ENCODE measurements around the gene CCDC187. TPM values are rescaled to one million over a fixed set of nuclear protein-coding genes. Genes with fewer than 3 reads are reported as not detected.

Gene CCDC187
- polyA plus RNA-seq, 4 donors: 1.8 to 3.3 (median 2.2) TPM

DNA sequence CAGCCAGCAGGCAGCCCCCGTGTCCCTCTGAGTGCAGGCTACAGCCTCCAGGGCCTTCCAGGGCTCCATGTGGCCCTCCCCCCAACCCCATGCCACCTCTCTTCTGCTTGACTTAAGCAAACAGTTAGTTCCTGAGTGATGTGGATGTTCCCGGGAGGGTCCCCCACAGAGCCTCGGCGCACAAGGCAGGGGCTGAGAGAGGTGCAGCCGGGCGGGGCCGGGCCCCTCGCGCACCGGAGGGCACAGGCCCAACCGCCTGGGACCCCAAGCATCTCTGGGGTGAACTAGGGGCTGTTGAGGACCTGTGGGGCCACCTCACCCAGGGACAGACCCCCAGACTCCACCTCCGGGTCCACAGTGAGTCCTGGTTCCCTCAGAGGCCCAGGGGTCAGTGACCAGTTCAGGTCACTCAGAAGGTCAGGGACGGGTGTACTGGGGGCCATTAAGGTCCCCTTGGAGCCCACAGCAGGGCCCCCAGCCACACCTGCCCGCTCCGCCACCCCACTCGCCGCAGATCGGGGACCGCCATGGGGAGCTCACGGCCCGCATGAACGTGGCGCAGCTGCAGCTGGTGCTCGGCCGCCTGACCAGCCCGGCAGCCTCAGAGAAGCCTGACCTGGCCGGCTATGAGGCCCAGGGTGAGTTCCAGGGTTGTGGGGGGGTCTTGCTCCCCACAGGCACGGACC is 36.6 kb upstream of the CCDC187 start:
- no peak for DNase-seq (ENCODE audit: low read depth in 4 of 4, low spot score in 3 of 4)

DNA sequence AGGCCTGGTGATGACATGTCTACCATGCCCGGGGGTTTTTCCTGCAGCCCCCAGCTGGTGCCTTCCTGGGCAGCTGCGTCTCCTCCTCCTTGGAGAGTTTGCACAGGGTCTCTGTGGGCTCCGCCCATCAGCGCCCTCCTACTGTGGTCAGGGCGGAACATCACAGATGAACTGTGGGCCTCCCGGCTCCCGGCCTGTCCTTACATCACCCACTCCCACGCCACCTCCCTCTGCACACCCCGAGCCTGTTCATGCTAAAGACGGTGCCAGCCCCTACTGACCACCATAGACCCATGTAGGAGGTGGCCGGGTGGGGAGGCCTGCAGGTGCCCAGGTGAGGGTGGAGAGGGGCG is 36.0 kb upstream of the CCDC187 start:
- no peak for DNase-seq (ENCODE audit: low read depth in 4 of 4, low spot score in 3 of 4)

DNA sequence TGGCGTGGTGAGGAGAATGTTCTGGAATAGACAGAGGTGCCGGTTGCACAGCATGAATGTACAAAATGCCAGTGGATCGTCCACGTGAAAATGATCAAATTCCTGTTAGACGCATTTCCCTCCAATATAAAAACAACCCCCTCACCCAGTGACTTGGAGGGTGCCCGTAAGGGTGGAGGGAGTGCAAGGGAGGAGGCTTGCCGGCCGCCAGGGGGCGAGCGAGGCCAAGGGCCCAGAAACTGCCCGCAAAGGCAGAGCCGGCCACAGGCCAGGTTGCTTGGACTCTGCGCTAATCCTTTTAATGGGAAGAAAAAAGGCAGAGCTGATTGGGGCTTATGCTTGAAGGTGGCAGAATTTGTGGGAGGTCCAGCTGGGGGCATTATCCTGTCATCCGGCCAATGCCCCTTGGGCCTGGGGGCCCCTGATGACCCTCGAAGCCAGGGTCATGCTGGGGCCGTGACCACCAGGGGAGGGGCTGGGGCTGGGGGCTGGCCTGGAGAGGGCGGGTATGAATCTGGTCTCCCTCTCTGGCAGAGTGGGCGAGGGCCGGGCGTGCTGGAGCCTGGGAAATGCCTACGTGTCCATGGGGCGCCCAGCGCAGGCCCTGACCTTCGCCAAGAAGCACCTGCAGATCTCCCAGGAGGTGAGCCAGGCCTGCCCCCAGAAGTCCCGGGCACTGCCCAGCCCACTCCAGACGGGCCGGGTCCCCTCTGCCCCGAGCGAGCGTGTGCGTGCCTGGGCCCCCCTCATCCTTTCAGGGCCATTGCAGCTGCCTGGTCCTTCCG is 35.5 kb upstream of the CCDC187 start:
- DNase-seq (ENCODE audit: low read depth in 4 of 4, low spot score in 3 of 4): no peak

DNA sequence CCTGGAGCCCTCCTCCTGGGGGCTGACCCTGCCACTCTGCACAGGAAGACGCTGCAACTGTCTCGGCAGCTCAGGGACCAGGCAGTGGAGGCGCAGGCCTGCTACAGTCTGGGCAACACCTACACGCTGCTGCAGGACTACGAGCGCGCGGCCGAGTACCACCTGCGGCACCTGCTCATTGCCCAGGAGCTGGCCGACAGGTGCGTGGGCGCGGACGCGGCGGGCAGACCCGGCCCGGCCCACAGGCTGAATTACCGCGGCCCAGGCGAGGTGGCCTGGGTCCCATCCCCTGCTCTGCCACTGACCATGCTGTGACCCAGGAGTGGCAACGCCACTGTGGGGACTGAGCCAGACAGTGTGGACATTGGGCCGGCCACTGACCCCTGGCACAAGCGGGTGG is 34.6 kb upstream of the CCDC187 start:
- DNase-seq (ENCODE audit: low read depth in 4 of 4, low spot score in 3 of 4): no peak

DNA sequence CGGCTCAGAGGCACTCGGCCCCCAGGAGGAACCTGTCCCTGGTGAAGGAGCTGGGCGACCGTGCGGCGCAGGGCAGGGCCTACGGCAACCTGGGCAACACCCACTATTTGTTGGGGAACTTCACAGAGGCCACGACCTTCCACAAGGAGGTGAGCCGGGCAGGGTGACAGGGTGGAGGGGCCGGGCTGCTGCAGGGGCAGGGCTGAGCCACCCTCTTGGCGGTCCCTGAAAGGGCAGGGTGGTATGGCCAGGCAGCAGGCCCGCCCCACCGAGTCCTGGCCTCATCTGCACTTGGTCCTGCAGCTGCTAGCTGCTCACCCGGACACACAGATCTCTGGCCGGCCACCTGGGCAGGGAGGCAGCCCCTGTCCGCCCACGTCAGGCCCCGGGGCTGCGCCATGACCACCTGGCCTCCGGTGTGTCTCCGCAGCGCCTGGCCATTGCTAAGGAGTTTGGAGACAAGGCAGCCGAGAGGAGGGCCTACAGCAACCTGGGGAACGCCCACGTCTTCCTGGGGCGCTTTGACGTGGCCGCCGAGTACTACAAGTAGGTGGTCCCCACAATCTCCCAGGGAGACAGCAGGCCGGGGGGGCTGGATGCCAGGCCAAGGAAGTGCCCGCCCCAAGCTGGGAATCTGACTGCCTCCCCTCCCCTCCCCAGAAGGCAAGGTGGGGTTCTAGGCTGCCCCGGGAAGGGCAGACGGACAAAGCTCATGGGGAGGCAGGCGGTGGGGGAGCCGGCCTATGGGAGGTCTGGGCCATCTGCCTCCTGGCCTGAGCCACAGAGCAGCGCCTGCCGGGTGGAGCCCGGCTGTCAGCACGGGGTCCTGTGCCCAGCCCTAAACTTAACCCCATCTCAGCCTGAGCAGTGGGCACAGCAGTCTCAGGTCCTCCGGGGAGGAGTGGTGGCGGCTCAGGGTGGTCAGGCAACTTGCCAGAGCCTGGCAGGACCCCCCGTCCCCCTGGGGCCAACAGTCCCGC is 33.8 kb upstream of the CCDC187 start:
- DNase-seq (ENCODE audit: low read depth in 4 of 4, low spot score in 3 of 4): no peak

DNA sequence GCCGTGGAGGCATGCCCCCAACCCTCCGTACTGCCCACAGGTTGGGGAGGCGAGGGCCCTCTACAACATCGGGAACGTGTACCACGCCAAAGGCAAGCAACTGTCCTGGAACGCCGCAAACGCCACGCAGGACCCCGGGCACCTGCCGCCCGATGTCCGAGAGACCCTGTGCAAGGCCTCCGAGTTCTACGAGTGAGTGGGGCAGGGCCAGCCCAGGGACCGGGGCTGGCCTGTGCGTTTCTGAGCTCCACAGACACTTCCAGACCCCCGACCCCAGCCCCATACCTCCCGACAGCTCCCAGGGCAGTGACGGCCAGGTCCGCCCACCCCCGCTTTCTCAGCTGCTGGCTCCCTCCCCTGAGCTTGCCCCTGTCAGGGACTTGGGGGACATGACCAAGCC is 33.0 kb upstream of the CCDC187 start:
- DNase-seq (ENCODE audit: low read depth in 4 of 4, low spot score in 3 of 4): no peak

DNA sequence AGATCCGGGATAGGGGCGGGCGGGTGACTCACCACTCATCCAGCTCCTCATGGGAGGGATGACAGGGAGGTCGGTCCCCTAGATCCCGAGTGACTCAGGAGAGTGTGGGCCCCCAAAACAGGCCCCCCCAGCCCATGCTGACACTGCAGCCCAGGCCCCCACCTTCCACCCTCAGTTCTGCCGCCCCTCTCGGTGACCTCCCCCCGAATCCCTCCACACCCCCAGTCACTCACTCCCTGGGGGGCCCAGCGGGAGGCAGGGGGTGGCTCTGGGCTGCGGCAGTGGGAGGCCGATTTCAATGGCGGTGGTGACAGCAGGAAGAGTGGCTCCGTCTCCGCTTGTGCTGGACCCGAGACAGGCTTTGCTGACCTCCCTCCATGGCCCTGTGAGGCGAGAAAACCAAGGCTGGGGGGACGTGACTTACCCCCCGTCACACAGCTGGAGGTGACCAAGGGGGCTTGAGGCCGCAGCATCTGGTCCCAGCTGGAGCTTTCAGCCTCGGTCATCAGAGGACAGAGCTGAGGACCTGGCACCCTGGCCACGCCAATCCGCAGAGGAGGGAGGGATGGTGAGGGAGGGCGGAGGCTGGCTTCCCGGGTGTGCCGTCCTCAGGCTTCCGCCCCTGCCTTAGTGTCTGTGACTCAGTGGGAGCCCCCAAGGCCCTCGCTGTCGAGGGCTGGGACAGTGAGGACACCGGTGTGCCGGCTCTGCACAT is 32.4 kb upstream of the CCDC187 start:
- no peak for DNase-seq (ENCODE audit: low read depth in 4 of 4, low spot score in 3 of 4)

DNA sequence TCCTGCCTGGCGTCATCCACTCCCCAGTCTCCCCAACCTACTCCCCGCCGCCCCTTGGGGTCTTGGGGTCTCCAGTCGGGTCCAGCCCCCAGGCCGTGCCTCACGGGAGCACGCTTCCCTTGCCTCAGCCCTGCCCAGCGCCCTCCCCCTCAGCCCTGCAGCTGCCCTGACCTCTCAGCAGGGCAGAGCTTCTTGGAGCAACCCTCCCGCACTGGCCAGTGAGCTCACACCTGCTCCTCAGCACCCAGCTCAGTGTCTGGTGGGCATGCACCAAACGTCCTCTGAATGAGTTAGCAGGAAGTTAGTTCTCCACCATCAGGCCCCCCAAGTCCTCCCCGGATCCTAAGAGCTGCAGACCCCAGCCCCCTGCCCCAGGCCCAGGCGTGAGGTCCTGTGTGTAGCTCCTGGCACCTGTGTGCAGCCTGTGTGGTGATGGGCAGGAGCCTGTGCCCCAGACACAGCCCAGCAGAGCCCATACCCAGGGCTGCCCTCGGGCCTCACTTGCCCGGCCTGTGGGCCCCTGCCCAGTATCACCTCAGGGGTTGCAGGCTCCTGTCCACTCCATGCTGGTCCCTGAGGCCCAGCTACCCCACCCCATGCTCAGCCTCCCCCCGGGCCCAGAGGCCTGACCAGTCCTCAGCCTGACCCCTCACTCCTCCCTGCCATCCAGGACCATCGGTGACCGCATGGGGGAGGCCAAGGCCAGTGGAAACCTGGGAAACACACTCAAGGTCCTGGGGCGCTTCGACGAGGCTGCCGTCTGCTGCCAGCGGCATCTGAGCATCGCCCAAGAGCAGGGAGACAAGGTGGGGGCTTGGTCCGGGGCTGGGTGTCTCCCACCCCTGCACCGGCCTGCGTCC is 31.6 kb upstream of the CCDC187 start:
- DNase-seq (ENCODE audit: low read depth in 4 of 4, low spot score in 3 of 4): no peak

DNA sequence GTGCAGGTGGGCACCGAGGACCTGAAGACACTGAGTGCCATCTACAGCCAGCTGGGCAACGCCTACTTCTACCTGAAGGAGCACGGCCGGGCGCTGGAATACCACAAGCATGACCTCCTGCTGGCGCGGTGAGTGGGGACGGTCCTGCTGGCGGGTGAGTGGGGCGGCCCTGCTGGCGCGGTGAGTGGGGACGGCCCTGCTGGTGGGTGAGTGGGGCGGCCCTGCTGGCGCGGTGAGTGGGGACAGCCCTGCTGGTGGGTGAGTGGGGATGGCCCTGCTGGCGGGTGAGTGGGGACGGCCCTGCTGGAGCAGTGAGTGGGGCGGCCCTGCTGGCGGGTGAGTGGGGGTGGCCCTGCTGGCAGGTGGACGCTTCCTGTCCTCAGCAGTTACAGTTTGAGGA is 30.6 kb upstream of the CCDC187 start:
- no peak for DNase-seq (ENCODE audit: low read depth in 4 of 4, low spot score in 3 of 4)

DNA sequence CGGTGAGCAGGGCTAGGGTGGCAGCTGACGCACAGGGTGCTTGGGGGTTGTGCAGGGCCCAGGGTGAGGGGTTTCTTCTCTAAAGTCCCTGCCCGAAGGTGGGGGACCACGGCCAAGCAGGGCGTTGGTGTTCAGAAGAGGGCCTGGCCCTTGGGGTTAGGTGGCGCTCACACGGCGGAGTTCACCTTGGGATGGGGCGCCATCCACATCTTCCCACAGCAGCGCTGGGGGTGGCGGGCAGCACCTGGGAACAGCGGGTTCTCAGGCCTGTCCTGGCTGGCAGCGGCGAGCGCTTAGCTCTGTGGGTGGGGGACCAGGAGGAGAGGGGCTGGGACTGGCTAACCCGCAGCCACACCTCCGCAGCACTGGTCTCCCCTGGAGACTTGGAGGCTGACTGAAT is 29.6 kb upstream of the CCDC187 start:
- DNase-seq (ENCODE audit: low read depth in 4 of 4, low spot score in 3 of 4): no peak

DNA sequence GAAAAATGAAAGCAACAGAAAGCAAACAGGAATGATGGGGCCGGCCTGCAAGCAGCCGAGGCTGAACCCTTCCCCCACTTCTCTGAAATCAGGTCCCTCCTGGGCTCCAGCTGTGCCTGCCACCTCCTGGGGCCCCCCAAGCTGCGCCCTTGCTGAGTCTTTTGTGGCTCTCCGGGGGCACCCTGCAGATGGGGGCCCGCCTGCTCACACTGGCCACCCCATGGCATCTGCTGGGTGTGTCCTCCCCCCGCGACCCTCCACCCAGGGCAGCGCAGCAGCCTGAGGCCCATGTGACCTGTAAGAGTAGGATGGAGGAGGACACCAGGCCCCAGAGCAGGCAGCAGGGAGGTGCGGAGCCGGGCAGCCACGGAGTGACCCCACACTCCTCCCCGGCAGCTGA is 29.2 kb upstream of the CCDC187 start:
- DNase-seq (ENCODE audit: low read depth in 4 of 4, low spot score in 3 of 4): no peak

DNA sequence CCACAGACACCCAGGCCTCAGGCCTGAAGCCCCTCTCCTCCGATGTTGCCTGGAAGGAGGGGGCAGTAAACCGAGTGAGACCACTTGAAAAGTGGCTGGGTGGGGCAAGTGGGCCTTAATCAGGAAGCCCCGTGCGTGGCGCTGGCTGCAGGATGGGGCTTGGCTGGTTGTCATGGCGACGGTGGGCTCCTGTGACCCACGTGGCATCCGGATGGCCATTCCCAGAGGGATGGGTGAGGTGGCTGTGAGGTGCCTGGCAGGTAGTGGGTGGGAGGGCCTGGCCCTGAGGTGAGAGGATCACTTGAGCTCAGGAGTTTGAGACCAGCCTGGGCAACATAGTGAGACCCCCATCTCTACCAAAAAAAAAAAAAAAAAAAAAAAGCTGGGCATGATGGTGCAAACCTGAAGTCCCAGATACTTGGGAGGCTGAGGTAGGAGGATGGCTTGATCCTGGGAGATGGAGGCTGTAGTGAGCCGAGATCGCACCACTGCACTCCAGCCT is 28.6 kb upstream of the CCDC187 start:
- DNase-seq (ENCODE audit: low read depth in 4 of 4, low spot score in 3 of 4): no peak

DNA sequence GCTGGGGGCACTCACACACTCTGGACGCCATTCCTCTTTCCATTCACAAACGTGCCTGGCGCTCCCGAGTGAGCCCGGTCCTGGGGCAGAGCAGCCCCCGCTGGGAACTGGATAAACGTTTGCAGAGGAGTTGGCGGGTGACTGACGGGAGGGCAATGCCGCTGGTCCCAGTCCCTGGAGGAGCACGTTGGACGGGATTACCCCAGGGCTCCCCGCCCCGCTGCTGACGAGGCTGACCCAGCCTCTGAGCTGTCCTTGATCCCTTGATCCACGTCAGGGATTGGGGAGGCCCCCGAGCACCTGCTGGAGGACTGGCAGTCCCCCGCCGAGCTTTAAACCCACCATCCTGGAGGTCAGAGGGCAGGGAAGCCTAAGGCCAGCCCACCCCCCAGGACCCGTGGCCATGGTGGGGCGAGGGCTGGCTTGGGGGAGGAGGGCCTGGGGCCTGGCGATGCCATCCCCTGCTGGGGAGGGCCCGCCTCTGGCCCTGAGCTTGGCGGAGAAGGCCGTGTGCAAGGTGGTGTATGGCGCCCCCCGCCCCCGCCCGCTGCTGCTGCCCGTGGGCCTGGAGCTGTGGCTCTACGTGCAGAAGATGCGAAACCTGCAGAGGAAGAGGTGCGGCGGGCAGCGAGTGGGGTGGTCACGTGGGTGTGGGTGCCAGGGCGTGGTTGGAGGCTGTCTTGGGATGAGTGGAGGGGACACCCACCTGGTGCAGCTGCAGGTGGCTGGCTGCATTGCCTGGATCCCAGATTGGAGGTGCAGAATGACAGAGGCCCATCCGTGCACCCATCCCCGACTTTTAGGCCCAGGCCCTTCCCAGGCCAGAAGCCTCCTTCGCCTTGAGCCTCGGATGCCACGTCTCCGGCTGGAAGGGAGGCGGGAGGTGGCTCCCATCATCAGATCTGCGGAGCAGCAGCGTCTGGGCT is 27.9 kb upstream of the CCDC187 start:
- DNase-seq (ENCODE audit: low read depth in 4 of 4, low spot score in 3 of 4): no peak

DNA sequence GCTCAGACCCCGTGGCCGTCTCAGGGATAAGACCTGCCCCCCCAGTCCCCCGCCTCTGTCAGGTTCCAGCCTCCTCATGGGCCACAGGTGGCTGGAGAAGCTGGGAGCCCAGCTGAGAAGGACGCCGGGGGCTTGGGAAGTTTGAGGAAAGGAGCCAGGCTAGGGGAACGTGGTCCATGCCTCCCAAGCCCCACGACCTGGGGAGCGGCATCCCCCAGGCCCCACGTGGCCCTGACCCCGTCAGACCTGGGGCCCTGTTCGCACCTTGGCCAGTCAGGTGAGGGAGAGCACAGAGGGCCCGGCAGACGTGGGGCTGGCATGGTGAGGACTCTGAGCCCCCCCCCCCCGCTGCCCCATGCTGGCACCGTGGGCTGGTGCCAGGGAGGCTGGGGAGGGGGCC is 27.1 kb upstream of the CCDC187 start:
- no peak for DNase-seq (ENCODE audit: low read depth in 4 of 4, low spot score in 3 of 4)

DNA sequence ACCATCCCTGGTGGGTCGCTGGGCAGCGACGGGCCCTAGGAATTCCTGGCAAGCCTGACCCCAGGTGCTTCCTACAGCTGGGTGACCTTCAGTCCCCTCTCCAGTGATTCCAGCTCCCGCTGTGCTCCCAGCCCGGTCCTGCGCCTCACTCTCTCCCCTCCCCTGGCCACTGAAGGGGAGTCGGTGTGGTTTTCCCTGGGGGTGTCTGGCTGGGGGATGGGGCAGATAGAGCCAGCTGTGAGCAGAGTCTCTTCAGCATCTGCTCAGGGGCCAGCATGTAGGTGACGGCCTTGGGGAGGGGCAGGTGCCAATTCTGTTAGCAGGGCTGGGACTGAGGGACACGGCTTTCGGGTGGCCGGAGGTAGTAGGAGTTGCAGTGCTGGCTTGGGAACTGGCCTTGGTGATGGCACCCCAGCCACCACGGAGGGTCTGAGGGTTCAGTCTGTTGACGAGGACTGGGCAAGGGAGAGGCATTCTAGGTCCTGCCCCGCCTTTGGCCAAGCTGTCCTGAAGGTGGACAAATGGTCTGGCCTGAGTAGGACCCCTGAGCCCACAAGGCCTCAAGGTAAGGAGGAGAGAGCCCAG is 26.6 kb upstream of the CCDC187 start:
- no peak for DNase-seq (ENCODE audit: low read depth in 4 of 4, low spot score in 3 of 4)

DNA sequence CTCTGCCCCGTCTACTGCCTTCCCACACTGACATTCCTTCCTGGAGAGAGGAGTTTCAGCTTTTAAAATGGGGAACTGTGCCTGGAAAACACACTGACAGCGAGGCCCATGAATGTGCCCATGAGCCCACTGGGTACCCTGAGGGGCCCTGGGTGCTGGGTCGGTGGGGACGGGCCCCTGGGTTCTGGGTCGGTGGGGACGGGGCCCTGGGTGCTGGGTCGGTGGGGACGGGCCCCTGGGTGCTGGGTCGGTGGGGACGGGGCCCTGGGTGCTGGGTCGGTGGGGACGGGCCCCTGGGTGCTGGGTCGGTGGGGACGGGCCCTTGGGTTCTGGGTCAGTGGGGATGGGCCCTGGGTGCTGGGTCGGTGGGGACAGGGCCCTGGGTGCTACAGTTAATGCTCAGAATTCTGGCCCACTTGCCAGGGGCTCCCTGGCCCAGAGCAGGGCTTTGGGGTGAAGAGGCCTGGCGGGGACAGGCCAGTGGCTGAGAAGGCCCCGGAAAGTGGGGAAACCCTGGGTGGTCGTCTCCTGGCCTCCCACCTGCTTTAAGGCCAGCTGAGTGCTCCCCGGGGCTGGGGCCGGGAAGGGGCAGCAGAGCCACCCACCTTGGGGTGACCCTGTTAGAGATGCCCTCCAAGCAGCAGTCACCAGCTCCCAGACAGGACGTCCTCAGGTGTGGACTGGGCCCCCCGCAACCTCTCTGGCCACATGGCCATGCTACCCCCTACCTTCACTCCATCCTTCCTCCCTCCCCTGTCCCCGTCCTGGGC is 25.9 kb upstream of the CCDC187 start:
- DNase-seq (ENCODE audit: low read depth in 4 of 4, low spot score in 3 of 4): no peak

DNA sequence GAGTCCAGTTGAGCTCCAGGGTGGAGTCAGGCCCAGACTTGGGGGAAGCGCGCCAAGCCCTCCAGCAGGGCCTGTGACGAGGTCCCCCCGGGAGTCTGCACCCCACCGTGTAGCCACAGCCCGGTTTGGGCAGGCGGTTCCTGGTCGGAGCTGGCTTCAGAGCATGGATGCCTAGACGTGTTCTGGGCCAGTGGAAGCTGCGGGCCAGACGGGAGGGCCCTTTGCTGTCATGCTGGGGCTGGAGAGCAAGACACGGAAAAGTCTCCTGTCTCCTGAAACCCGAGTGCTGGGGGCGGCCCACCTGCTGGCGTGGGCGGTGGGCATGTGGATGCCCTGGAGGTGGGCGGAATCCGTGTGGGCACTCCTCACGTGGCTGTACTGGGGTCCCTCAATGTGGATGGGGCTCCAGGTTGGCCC is 25.3 kb upstream of the CCDC187 start:
- no peak for DNase-seq (ENCODE audit: low read depth in 4 of 4, low spot score in 3 of 4)

All from right renal pelvis (tissue), 4 donors.